A549 treated with Hydrocortisone at 1 μM for 4 hours (cell line): Measurements from ENCODE around the gene RNF208. TPM values are rescaled to one million over a fixed set of nuclear protein-coding genes. Genes with fewer than 3 reads are reported as not detected.

Experiments used
- total RNA-seq: library from RNA; stranded (reverse); fragments of 200-300 nt; extraction: Qiagen RNA extraction; gene quantifications from 5 replicates; pipeline ENCODE4 v1.2.3, GENCODE V29; 2022

Gene RNF208, protein sequence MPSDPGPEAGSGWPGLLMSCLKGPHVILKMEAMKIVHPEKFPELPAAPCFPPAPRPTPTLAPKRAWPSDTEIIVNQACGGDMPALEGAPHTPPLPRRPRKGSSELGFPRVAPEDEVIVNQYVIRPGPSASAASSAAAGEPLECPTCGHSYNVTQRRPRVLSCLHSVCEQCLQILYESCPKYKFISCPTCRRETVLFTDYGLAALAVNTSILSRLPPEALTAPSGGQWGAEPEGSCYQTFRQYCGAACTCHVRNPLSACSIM
- 1.2 to 1.9 TPM (median 1.7 TPM) in 5 replicates for total RNA-seq

DNA sequence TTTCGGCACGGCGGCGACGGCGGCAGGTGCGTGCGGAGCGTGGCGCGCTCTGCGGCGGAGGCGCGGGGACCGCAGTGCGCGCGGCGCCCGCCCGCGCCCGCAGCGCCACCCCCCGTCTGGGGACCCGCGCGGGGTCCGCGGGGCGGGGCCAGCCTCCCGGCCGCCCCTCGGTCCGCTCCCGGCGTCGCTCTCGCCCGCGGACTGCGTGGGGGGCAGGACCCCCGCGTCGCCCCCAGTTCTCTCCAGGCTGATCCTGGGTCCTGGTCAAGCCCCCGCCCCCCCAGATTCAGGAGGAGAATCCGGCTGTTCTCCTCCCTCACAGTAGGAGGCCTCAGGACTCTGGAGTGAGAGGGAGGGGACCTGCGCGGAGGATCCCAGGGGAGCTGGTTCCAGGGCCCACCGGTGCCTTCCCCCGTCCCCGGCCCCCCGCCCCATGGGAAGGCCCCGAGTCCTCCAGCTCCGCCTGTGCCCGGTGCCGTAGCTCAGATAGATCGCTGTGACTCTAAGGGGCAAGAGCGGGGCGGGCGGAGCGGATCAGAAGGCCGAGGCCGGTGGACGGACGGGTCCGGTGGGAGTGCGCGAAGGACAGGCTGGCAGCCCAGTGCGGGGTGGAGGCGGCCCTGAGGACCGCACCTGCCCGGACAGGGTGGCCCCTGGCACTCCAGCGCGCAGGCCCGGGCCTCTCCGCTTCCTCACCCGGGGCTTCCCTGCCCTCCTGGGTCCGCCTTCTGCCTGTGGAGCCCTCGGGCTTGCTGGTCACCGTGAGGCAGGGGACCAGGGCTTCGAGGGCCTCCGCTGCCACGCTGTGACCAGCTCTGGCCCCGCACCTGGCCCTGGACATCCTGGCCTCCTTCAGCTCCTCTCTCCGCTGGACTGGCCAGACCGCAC is at the start of gene RNF208:
Gene RNF208 (minus strand): TSS at position 51 of the 888 bp plus-strand sequence. CDS start 1,028 bp downstream, outside the sequence.

DNA sequence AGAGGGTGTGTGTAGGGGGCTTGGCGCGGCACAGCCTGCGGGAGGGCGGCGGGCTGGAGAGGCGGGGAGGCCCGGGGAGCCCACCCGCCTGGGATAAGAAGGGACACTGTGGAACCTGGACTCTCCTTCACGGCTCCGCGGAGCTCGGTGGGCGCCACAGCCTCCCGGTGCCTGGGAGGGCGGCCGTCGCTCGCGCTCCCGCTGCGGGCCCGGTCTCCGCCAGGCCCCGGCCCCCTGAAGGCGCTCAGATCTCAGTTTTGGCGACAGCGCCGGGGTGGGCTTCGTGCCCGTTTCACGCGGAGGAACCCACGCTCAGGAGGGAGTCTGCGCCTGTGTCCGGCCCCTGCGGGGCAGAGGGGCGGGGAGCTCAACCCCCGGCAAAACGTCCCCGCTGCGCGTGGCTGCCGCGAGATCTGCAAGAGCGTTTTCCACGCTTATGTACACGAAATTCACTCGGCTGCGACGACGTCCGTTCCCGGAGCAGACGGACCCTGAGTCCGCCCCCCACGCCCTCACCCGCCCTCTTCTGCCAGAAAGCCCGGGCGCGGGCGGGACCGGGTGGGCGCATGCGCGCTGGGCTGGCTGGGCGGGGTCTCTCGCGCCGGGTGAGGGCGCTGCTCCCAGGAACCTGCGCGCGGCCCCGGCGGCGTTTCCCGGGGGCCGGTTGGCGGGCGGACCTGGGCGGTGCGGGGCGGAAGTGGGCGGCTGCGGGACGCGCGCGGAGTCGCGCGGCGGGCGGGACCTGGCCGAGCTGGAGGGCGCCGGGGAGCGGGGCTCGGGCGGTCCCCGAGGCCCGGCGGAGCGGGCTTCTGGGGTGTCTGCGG is 32.8 kb upstream of the RNF208 start, which contains the start of gene NELFB:
Gene NELFB (plus strand): TSS at position 704 of the 824 bp plus-strand sequence.

DNA sequence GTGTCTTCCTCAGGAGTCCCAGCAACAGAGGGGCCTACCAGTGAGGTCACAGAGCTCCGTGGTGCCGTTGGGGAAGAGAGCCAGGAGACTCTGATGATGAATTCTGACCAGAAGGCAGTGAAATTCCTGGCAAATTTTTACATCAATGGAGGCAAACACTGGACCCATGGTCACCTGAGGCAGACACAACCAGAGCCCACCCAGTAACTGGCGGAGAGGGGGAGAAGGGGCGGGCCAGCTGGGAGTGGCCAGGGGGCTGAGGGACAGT is 29.1 kb upstream of the RNF208 start, which contains the start of gene STPG3:
Gene STPG3 (plus strand): TSS at position 93 of the 268 bp plus-strand sequence. CDS start 1 bp downstream, at position 94.

DNA sequence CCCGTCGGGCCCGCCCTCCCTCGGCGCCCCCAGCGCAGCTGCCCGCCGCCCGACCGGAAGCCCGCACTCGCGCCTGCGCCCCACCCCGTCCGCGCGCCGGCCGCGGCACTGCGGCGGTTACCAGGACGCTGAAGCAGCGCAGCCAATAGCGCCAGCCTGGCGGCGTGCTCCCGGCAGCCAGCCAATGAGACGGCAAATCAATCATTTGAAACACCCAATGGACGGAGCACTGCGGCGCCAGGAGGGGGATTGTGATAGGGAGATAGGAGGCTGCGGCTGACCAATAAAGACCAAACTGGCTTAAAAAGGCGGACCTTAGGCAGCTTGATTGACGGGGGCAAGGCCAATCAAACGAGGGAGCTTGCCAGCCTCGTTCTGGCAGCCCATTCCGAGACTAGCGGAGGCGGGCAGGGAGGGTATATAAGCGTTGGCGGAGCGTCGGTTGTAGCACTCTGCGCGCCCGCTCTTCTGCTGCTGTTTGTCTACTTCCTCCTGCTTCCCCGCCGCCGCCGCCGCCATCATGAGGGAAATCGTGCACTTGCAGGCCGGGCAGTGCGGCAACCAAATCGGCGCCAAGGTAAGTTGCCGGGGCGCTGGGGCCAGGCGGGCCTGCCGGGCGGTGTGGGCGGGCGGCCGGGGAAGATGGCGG is 18.9 kb upstream of the RNF208 start, which contains the start of gene TUBB4B:
Gene TUBB4B (plus strand): TSS at position 447 of the 649 bp plus-strand sequence. CDS start 74 bp downstream, at position 521.

DNA sequence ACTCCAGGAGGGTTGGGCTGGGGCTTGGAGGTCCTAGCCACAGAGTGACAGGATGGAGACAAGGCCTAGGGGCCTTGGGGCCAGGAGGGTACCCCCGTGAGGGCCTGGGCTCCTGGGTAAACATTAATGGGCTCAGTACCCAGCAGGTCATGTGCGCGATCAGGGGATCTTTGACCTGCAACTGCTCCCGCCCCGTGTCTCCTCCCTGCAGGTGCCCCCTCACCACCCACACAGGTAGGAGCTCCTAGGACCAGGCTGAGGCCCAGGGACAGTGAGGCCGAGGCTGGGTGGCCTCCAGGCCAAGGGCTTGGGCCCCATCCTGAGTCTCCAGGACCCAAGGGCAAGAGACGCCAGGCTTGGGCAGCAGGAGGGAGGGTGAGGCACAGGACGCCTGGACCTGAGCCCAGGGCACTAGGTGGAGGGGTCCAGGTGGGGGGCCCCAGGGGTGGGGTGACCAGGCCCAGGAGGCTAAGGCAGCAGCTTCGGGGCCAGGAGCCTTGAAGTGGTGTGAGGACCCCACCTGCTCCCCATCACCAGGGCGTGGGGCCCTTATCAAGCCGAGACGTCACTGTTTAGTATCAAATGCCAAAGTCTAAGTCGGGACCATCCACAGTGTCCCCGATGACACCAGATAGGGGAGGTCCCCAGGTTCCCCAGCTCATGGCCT is 8.8 kb upstream of the RNF208 start, which contains the start of gene SLC34A3:
Gene SLC34A3 (plus strand): TSS at position 197 of the 667 bp plus-strand sequence. CDS start 802 bp downstream, outside the sequence.

DNA sequence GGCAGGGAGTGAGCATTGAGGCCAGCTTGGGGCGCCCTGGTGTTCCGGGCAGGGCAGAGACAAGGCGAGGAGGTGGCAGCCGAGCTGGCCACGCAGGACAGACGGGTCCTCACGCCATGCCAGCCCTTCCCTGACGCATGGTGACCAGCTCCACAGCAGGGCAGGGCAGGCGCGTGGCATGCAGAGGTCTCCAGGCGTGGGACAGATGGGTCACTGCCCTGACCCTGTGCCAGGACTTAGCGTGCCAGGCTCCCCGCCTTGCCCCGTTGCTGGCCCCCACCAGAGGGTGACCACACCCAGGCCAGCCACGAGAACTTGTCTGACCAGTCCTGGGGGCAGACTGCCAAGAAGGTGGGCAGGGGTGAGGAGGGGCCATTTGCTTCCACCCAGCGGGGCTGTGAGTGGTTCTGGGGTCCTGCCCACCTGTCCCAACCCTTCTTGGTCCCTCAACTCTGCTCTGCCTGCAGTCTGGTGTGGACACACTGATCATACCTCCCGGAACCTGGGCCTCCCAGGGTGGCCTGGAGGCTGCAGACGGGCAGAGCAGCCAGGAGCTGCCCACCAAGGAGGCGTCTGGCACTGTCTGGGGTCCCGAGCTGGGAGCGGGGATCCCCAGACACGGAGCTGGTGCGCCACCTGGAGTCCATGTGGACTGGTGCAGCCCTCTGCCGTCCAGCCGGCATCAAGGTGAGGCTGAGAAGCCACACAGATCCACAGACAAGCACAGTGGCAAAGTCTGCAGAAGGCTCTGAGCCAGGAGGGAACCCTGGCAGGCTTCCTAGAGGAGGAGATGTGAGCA is 5.2 kb upstream of the RNF208 start, which contains the start of gene RNF224:
Gene RNF224 (plus strand): TSS at position 449 of the 799 bp plus-strand sequence. CDS start 834 bp downstream, outside the sequence.

DNA sequence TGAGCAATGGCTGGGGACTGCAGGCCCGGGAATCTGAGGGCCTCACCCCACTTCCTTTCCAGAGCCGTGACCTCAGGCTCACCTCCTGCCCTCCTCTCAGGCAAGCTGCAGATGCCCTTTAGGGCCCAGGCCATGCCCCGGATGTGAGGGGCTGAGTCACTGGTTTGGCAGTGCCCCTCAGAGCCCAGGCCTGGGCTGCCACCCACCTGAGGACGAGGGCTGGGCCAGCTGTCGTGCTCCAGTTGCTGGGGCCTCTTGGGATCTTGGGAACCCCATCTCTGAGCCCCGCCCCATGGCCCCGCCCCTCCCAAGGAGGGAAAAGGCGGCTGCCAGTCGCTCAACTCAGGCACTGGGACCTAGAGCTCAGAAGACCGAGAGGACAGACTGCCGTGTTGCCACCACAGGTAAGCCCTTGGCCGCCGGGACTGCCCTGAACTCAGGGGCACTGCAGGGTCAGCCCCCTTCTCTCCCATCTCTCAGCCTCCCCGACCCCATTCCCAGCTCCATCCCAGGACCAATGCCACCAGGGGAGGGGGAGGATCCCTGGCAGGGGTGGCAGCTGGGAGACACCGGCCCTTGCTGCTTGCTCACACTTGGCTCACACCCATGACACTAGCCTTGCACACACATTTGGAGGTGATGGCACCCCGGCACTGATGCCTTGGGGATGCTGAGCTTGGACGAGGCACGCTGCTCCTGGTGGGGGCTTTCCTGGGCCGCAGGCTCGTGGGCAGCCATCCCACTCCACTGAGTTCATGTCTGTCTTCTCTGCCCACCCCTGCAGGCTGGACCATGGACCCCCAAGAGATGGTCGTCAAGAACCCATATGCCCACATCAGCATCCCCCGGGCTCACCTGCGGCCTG is 3.0 kb upstream of the RNF208 start, which contains the start of gene CYSRT1:
Gene CYSRT1 (plus strand): TSS at position 345 of the 865 bp plus-strand sequence. CDS start 448 bp downstream, at position 793.

DNA sequence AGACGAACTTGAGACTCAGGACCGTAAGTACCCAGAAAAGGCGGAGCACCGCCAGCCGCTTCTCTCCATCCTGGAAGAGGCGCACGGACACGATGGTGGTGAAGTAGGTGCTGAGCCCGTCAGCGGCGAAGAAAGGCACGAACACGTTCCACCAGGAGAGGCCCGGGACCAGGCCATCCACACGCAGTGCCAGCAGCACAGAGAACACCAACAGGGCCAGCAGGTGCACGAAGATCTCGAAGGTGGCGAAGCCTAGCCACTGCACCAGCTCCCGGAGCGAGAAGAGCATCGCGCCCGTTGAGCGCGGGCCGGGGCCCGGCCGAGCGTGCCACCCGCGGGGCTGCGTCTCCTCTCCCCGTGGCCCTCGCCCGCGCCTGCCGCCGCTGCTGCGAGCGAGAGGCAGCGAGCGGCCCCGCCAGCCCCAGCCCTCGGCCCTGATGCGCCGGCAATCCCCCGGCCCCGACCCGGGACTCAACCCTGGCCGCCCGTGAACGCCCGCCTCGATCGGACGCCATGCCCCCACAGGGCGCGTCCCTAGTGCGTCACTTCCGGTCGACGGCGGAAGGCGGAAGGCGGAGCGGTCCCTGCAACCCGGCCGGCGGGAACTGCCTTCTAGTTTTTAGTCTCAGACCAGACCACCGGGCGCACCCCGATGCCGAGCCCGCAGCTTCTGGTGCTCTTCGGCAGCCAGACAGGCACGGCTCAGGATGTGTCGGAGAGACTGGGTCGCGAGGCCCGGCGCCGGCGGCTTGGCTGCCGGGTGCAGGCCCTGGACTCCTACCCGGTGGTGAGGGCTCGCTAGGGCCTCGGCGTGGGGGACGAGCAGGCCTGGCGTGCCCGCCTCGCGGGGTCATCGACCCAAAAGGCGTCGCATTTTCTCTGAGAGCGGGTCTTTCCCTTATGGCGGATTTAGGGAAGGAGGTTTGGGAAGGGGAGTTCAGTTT is 16.6 kb downstream of the RNF208 start, which contains the start of the genes NDOR1 and TMEM203:
Gene NDOR1 (plus strand): TSS at position 575 of the 944 bp plus-strand sequence. CDS start 78 bp downstream, at position 653.
Gene TMEM203 (minus strand): TSS at position 523 of the 944 bp plus-strand sequence. CDS start 234 bp downstream, at position 289.

DNA sequence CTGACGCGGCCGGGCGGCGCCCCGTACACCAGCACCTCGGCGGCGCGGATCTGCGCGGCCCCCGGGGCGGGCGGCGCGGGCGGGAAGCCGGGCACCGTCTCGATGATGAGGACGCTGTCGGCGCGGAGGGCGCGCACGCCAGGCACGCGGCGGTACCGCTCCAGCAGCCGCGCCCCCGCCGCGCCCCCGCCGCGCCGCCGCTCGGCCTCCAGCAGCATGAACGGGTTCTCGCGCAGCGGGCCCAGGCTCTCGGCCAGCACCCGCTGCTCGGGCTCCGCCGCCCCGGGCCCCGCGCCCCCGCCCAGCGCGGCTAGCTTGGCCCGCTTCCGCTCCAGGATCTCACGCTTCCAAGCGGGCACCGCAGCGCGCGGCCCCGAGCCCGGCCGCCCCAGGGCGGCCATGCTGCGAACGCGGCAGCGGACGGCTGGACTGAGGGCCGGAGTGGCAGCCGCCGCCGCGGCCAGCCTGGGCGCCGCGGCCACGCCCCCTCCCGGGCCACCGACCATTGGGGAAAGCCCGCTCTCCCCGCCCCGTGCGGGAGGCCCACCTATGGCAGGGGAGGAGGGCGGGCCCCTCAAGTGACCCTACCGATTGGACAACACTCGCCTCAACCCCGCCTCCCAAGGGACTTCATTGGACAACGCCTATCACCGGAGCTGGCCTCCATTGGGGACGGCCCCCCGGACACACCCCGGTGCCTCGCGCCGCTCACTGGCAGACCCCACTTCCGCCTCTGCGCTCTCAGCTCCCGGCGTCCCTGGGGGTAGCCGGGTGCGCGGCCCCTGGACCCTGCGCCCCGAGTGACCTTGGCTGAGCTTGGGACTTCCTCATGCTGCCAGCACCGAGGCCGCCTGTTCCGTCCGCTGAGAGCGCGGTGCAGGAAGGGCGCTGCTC is 21.5 kb downstream of the RNF208 start, which contains the start of gene TPRN:
Gene TPRN (minus strand): TSS at position 431 of the 894 bp plus-strand sequence. CDS start 30 bp downstream, at position 401.

DNA sequence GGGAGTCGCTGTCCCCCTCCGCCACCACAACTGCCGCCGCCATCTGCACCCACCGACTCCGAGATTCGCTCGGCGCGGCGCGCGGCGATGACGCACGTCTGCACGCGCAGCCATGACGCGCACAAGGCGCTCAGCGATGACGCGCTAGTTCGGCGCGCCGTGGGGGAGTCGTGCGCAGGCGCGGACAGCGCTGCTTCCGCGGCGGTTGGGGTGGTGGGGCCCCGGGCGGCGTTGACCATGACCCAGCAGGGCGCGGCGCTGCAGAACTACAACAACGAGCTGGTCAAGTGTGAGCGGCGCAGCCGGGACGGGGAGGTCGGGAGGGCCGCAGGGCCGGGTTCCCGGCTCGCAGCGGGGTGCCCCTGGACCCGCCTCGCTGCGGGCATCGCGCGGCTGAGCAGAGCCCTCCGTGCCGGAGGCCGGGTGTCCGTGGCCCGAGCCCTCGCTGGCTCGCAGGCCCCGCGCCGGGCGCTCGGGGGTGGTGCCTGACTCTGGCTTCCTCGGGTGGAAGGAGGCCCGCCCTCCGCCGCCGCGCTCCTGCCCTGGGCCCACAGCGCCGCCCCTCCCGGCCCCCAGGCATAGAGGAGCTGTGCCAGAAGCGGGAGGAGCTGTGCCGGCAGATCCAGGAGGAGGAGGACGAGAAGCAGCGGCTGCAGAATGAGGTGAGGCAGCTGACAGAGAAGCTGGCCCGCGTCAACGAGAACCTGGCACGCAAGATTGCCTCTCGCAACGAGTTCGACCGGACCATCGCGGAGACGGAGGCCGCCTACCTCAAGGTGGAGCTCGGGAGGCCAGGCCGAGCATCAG is 33.3 kb downstream of the RNF208 start, which contains the start of the genes ANAPC2 and SSNA1:
Gene ANAPC2 (minus strand): TSS at position 71 of the 807 bp plus-strand sequence. CDS start 28 bp downstream, at position 43.
Gene SSNA1 (plus strand): TSS at position 187 of the 807 bp plus-strand sequence. CDS start 51 bp downstream, at position 238.

Other genes starting within 250 kb of the RNF208 start
- gene PTGDS, start 244.7 kb downstream of the RNF208 start, total RNA-seq = 0.55 to 0.77 TPM (median 0.67 TPM) in 5 replicates
- gene LCNL1, start 239.2 kb downstream of the RNF208 start, total RNA-seq = 0.08 to 0.16 TPM (median 0.13 TPM) in 5 replicates
- 46.7 to 85.5 TPM (median 74.2 TPM) in 5 replicates for gene PAXX, start 229.8 kb downstream of the RNF208 start, total RNA-seq
- 2.3 to 5.7 TPM (median 4.6 TPM) in 5 replicates for gene CLIC3, start 225.7 kb downstream of the RNF208 start, total RNA-seq
- 22.8 to 26.7 TPM (median 24.4 TPM) in 5 replicates for gene ABCA2, start 194.0 kb downstream of the RNF208 start, total RNA-seq
- gene FUT7, start 190.2 kb downstream of the RNF208 start, total RNA-seq = 0.05 to 0.08 TPM (median 0.06 TPM) in 4 of 5 replicates, not detected in the other
- 44.0 to 83.3 TPM (median 79.5 TPM) in 5 replicates for gene NPDC1, start 176.1 kb downstream of the RNF208 start, total RNA-seq
- 3.3 to 4.5 TPM (median 3.5 TPM) in 5 replicates for gene ENTPD2, start 168.2 kb downstream of the RNF208 start, total RNA-seq
- gene SAPCD2, start 151.7 kb downstream of the RNF208 start, total RNA-seq = 17.6 to 24.7 TPM (median 21.7 TPM) in 5 replicates
- gene UAP1L1, start 144.7 kb downstream of the RNF208 start, total RNA-seq = 10.8 to 13.9 TPM (median 11.0 TPM) in 5 replicates
- 48.0 to 53.7 TPM (median 49.8 TPM) in 5 replicates for gene MAN1B1, start 135.3 kb downstream of the RNF208 start, total RNA-seq
- gene DPP7, start 107.5 kb downstream of the RNF208 start, total RNA-seq = 70.6 to 111 TPM (median 110 TPM) in 5 replicates
- 0.22 to 0.66 TPM (median 0.45 TPM) in 5 replicates for gene GRIN1, start 83.1 kb downstream of the RNF208 start, total RNA-seq
- gene LRRC26, start 52.2 kb downstream of the RNF208 start, total RNA-seq = 0.41 to 1.7 TPM (median 0.93 TPM) in 5 replicates
- gene TMEM210, start 50.2 kb downstream of the RNF208 start, total RNA-seq = not detected in 5 replicates
- gene ANAPC2, start 33.7 kb downstream of the RNF208 start, total RNA-seq = 26.9 to 35.9 TPM (median 31.9 TPM) in 5 replicates
- 92.8 to 153 TPM (median 142 TPM) in 5 replicates for gene SSNA1, start 33.6 kb downstream of the RNF208 start, total RNA-seq
- gene TPRN, start 21.5 kb downstream of the RNF208 start, total RNA-seq = 9.2 to 11.6 TPM (median 10.2 TPM) in 5 replicates
- gene TMEM203, start 16.6 kb downstream of the RNF208 start, total RNA-seq = 35.3 to 45.9 TPM (median 45.0 TPM) in 5 replicates
- gene NDOR1, start 16.5 kb downstream of the RNF208 start, total RNA-seq = 14.8 to 16.5 TPM (median 15.2 TPM) in 5 replicates
- gene CYSRT1, start 2.9 kb upstream of the RNF208 start, total RNA-seq = 3.0 to 5.5 TPM (median 4.2 TPM) in 5 replicates
- gene RNF224, start 5.3 kb upstream of the RNF208 start, total RNA-seq = 0.07 to 0.24 TPM (median 0.14 TPM) in 5 replicates
- gene SLC34A3, start 8.7 kb upstream of the RNF208 start, total RNA-seq = 0.05 to 0.16 TPM (median 0.07 TPM) in 4 of 5 replicates, not detected in the other
- gene TUBB4B, start 19.0 kb upstream of the RNF208 start, total RNA-seq = 681 to 782 TPM (median 752 TPM) in 5 replicates
- not detected in 5 replicates for gene STPG3, start 29.0 kb upstream of the RNF208 start, total RNA-seq
- gene NELFB, start 33.1 kb upstream of the RNF208 start, total RNA-seq = 52.4 to 60.5 TPM (median 56.8 TPM) in 5 replicates
- gene TOR4A, start 55.5 kb upstream of the RNF208 start, total RNA-seq = 19.9 to 27.5 TPM (median 25.0 TPM) in 5 replicates
- gene NRARP, start 80.0 kb upstream of the RNF208 start, total RNA-seq = 2.5 to 5.1 TPM (median 3.9 TPM) in 5 replicates
- 4.4 to 6.8 TPM (median 6.5 TPM) in 5 replicates for gene EXD3, start 200.9 kb upstream of the RNF208 start, total RNA-seq
- 0.79 to 1.8 TPM (median 1.7 TPM) in 5 replicates for gene NOXA1, start 201.2 kb upstream of the RNF208 start, total RNA-seq
- gene ENTPD8, start 219.1 kb upstream of the RNF208 start, total RNA-seq = 0.09 to 0.24 TPM (median 0.14 TPM) in 5 replicates
- 33.9 to 42.1 TPM (median 40.2 TPM) in 5 replicates for gene NSMF, start 237.1 kb upstream of the RNF208 start, total RNA-seq